DND-41 (cell line): Measurements from ENCODE around the gene HPRT1.

Experiments
- CTCF ChIP-seq: IDR thresholded peaks from 2 replicates; pipeline ENCODE4 v1.5.1; 2012; ENCODE audit warnings: borderline replicate concordance, low read length, moderate library complexity, mild to moderate bottlenecking; ENCODE audit not compliant: poor library complexity, severe bottlenecking; ENCODE audit errors: extremely low read depth
- EZH2 ChIP-seq: IDR thresholded peaks from 3 replicates; pipeline ENCODE4 v1.6.1; 2012; ENCODE audit warnings: borderline replicate concordance, low read depth, mild to moderate bottlenecking, moderate library complexity, low read length, inconsistent platforms; ENCODE audit not compliant: severe bottlenecking

GRCh38 chrX:134460005-134460861 lies at the start of gene HPRT1:
- TF ChIP-seq CTCF, result no peak
- no peak for TF ChIP-seq EZH2
